Activated T-helper 1 cell treated with anti-CD3 and anti-CD28 coated beads, Interleukin-12 subunit alpha, Interleukin-12 subunit beta, Interleukin-2, Interleukin-4 antibody, amounts not matched to agents 30 ng/mL and 10 ng/mL and 1 ng/mL, durations not matched to agents 14 hours and 24 hours and 36 hours (primary cell): ENCODE data around the gene FOXP3. TPM values are rescaled to one million over a fixed set of nuclear protein-coding genes. Genes with fewer than 3 reads are reported as not detected.
A peak's percentile ranks its signal among the peaks of the same experiment; 100 is the strongest.

Source experiments
- DNase-seq: peaks from one replicate; pipeline ENCODE4 v3.0.0; 2021; ENCODE audit warnings: low spot score
- H3K27ac Mint-ChIP-seq: one replicate; pipeline ENCODE4 v1.8.0; 2021; ENCODE audit warnings: mild to moderate bottlenecking, mixed read lengths
- H3K27me3 Mint-ChIP-seq: one replicate; pipeline ENCODE4 v1.8.0; 2022; ENCODE audit warnings: mild to moderate bottlenecking, moderate library complexity, mixed read lengths; ENCODE audit not compliant: insufficient read depth
- H3K36me3 Mint-ChIP-seq: one replicate; pipeline ENCODE4 v1.8.0; 2021; ENCODE audit warnings: low read depth, mixed read lengths
- H3K4me1 Mint-ChIP-seq: one replicate; pipeline ENCODE4 v1.8.0; 2021; ENCODE audit warnings: low read depth, mixed read lengths
- H3K4me3 Mint-ChIP-seq: one replicate; pipeline ENCODE4 v1.8.0; 2021; ENCODE audit warnings: mild to moderate bottlenecking, moderate library complexity, mixed read lengths
- H3K9me3 Mint-ChIP-seq: one replicate; pipeline ENCODE4 v1.8.0; 2021; ENCODE audit warnings: mixed read lengths
- intact Hi-C: fragments of 100-400 bp; cut with micrococcal nuclease; formaldehyde crosslinking; loops from one replicate; pipeline ENCODE4 v1.15.1; 2024
- total RNA-seq: library from RNA; stranded (reverse); gene quantifications from 2 replicates; pipeline ENCODE4 v1.2.3, GENCODE V29; 2022

The FOXP3 gene
- total RNA-seq, 1 donor from 2014 or later = 14.3 TPM

DNA sequence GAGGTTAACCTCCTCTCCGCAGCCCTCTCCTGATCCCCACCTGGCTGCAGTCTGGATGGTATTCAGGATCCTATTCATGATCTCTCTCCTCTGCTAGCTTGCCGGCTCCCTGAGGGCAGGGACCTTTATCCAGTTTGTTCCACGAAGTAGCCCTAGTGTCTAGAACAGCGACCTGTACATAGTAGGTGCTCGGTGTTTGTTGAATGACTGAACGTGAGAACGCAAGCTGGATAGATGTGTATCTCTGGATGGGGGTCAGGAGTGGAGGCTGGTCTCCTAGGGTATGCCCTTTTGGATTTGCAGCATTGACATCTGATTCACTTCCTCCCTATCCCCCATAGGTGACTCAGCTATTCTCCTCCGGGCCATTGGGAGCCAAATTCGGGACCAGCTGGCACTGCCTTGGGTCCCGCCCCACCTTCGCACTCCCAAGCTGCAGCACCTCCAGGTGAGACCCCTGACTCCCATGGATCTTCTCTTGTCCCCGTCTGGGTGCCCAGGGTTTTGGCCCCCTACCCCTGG is 21.9 kb downstream of the FOXP3 start:
- Mint-ChIP-seq H3K36me3 (peaks cover 31% of the 10 kb centered on the region), H3K27me3 (no peaks in the 10 kb centered on the region), H3K27ac (no peak overlapping the region), H3K4me1 (no peaks in the 10 kb centered on the region), H3K9me3 (no peaks in the 10 kb centered on the region), H3K4me3 (no peak overlapping the region)
- no peak for DNase-seq
- intact Hi-C loops = no loop called here

DNA sequence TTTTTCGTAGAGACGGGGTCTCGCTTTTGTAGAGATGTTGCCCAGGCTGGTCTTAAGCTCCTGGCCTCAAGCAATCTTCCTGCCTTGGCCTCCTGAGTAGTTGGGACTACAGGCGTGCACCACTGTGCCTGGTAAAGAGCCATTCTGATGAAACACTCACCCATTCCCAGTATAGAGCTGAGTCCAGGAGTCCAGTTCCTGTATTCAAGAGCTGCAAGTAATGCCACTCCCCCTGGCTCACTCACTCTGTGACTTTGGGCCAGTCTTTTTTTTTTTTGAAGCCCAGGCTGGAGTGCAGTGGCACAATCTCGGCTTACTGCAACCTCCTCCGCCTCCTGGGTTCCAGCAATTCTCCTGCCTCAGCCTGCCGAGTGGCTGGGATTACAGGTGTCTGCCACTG is 25.8 kb downstream of the FOXP3 start:
- H3K4me1 Mint-ChIP-seq = peaks cover 17% of the 10 kb centered on the region
- H3K4me3 Mint-ChIP-seq = no peak overlapping the region
- no peaks in the 10 kb centered on the region for H3K27me3 Mint-ChIP-seq
- H3K36me3 Mint-ChIP-seq = peaks cover 26% of the 10 kb centered on the region
- no peak overlapping the region for H3K27ac Mint-ChIP-seq
- intact Hi-C loops = no loop called here
- no peak for DNase-seq
- no peaks in the 10 kb centered on the region for H3K9me3 Mint-ChIP-seq

DNA sequence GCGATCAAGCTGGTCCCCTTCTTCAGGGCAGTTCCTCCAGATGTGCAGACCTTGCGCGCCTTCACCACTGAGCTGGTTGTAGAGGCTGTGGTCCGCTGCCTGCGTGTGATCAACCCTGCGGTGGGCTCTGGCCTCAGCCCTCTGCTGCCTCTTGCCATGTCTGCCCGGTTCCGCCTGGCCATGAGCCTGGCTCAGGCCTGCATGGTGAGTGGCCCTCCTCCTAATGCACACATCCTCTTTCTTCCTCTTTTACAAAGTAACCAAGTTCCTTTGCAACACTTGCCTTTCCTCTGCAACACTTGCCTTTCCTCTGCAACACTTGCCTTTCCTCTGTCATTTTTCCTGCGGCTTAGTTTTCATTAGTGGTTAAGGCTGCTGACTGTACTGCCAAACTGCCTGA is 27.4 kb downstream of the FOXP3 start:
- DNase-seq = no peak
- Mint-ChIP-seq H3K4me1 (peaks cover 23% of the 10 kb centered on the region), H3K36me3 (peaks cover 17% of the 10 kb centered on the region), H3K27ac (peak overlapping the region; percentile 86), H3K9me3 (no peaks in the 10 kb centered on the region), H3K4me3 (peak overlapping the region; percentile 94), H3K27me3 (no peaks in the 10 kb centered on the region)
- intact Hi-C loops = no loop called here

DNA sequence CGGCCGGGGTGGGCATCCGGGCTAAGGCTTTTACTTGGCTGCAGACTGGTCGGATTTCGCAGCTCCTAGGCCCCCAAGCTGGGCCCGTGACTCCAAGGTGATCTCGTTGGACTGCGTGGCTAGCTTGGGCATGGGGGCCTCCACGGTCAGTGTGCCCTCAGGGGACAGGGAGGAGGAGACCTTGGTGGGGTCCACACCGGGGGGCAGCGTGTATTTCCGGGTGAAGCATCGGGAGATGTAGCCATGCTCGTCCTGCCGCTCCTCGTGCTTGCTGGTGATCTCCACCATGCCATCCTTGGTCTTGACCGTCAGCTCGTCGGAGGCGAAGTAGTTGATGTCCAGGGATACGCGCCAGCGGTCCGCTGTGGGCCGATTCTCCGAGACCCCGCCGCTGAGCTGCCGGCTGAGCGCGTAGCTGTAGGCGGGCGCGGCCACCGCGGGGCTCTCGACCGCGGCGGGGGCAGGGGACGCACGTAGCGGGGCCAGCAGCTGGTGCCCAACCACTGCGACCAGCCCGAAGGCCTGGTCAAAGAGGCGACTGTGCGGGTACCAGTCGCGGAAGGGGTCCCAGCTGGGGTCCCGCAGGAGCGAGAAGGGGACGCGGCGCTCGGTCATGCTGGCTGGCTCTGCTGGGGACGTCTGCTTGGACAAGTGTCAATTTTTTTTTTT is 30.5 kb downstream of the FOXP3 start:
- no peak overlapping the region for H3K4me3 Mint-ChIP-seq
- H3K4me1 Mint-ChIP-seq = peaks cover 23% of the 10 kb centered on the region
- H3K36me3 Mint-ChIP-seq = peaks cover 6% of the 10 kb centered on the region
- no peaks in the 10 kb centered on the region for H3K9me3 Mint-ChIP-seq
- no peaks in the 10 kb centered on the region for H3K27me3 Mint-ChIP-seq
- no peak for DNase-seq
- no peak overlapping the region for H3K27ac Mint-ChIP-seq
- intact Hi-C loops = no loop called here

DNA sequence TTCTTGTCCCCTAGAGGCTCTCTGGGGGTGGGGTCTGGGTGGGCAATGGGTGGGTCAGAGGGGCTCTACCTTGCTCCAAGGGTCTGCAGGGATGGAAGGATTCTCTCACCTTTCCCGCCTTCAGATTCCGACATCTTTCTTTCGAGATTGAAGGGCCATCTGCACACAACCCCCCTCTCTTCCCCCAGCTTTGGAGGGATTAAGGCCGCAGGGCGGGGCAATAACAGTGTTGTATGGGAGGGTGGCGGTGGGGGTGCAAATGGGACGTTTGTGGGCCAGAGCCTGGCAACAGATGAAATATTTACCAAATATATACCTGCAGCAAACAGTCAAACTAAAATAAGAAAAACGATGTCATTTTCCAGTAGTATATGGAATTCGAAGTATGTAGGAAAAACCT is 31.3 kb downstream of the FOXP3 start, which contains the start of gene CACNA1F:
Gene CACNA1F, minus strand, starts transcription at position 165 of the 400 bp plus-strand sequence. Its CDS starts 31 bp downstream, at position 134.
- Mint-ChIP-seq H3K27me3 (no peaks in the 10 kb centered on the region), H3K36me3 (peaks cover 6% of the 10 kb centered on the region), H3K9me3 (no peaks in the 10 kb centered on the region), H3K4me3 (peak within 1 kb of the TSS; percentile 48), H3K27ac (peak within 1 kb of the TSS; percentile 6), H3K4me1 (peaks cover 23% of the 10 kb centered on the region)
- DNase-seq = no peak
- intact Hi-C loops = no loop called here

DNA sequence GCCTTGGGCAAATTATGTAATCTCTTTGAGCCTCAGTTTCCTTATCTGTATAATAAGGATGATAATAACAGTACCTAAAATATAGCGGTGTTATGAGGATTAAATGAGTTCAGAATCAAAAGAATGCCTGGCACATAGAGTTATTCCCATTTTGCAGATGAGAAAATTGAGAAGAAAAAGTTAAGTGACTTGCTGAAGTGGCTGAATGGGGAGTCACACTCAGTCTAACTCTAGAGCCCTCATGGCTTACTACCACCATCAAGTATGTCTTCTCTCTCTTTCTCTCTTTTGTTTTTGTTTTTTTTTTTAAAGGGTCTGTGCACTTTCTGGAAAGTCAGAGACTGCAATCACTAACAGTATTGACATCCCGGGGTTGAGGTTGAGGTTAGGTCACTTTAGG is 32.0 kb downstream of the FOXP3 start:
- H3K36me3 Mint-ChIP-seq = peaks cover 6% of the 10 kb centered on the region
- peaks cover 26% of the 10 kb centered on the region for H3K4me1 Mint-ChIP-seq
- peak overlapping the region; percentile 48 for H3K4me3 Mint-ChIP-seq
- H3K27me3 Mint-ChIP-seq = peaks cover 1% of the 10 kb centered on the region
- no peaks in the 10 kb centered on the region for H3K9me3 Mint-ChIP-seq
- DNase-seq = no peak
- intact Hi-C loops = no loop called here
- H3K27ac Mint-ChIP-seq = peak overlapping the region; percentile 6

DNA sequence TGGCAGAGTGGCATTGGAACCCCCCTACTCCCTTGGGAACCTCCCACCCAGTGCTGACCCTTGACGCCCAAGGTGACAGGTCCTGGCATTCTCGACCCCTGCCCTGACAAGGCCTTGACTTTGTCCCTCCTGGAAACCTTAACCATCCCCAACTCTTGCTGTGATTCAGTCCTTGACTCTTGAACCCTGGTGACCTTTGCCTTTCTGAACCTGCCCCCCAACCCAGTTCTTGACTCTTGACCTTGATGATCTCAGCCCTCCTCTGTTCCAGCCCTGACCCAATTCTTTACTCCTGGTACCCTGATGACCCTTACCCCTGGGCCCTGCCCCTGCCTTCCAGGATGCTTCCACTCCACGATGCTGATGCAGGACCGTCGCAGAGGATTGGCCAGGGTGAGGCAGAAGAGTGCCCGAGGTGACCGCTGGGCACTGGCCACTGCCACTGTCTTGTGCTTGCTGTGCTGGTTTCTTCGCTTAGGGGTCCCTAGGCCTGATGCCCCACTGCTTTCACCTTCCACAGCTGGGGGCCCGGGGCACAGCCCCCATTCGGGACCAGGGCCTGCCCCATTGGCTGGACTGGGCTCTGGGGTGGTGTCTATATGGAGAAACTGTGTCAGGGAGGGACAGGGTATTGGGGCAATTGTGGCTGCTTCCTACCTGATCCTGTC is 33.0 kb downstream of the FOXP3 start:
- intact Hi-C loops = loop anchor here (1.0 kb wide), 1 partner anchor 31 kb away; the partner anchor contains the start of gene SYP
- peaks cover 4% of the 10 kb centered on the region for H3K27me3 Mint-ChIP-seq
- H3K4me3 Mint-ChIP-seq = peak overlapping the region; percentile 16
- H3K9me3 Mint-ChIP-seq = no peaks in the 10 kb centered on the region
- H3K4me1 Mint-ChIP-seq = peaks cover 17% of the 10 kb centered on the region
- peak overlapping the region; percentile 6 for H3K27ac Mint-ChIP-seq
- no peaks in the 10 kb centered on the region for H3K36me3 Mint-ChIP-seq
- no peak for DNase-seq

DNA sequence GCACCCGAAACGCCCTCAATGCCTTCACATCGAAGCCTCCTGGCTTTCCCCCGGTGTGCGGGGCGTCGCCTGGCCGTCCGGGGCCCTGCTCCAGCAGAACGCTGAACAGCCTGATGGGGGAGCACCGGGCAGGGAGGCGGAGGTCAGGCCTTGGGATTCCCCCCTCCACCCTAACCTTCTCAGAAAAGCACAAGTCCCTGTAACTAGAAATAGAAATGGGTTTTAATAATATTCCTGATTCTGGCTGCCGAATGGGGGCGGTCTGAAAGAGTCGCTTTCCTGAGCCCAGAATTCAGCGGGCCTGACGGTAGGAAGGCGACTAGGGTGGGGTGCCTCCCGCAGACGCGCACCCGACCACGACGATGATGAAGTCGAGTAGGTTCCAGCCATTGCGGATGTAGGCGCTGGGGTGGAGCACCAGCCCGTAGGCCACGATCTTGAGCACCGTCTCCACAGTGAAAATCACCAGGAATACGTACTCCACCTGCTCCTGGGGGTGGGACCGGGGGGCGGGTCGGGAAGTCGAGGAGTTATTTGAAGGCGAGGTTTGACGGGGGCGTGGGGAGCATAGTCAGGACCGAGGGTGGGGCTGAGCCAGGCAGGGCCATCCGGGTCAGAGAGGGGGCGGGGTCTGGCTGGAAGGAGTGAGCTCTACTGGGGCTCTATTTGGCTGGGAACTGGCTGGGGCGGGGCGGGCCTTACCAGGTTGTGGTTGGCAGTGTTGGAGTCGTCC is 33.8 kb downstream of the FOXP3 start:
- Mint-ChIP-seq H3K4me1 (peaks cover 17% of the 10 kb centered on the region), H3K9me3 (no peaks in the 10 kb centered on the region), H3K27me3 (peaks cover 4% of the 10 kb centered on the region), H3K4me3 (peak overlapping the region; percentile 60), H3K36me3 (no peaks in the 10 kb centered on the region), H3K27ac (peak overlapping the region; percentile 79)
- peak; percentile 53 for DNase-seq
- intact Hi-C loops = loop anchor here (1.0 kb wide), 1 partner anchor 30 kb away; the partner anchor contains the start of gene SYP

DNA sequence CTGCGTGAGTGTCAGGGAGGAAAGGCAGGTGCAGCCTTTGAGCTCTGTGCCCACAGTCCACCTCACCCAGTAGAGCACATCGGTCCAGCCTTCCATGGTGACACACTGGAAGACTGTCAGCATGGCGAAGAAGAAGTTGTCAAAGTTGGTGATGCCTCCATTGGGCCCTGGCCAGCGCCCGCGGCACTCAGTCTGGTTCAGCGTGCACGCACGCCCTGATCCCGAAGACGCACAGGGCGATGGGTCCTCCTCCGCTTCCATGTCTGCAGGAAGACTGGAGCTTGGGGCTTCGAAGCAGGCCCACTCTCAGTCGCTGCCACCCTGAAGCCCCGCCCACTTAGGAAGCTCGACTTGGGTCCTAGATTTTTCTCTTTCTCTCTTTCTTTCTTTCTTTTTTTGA is 36.3 kb downstream of the FOXP3 start:
- H3K27me3 Mint-ChIP-seq = peaks cover 4% of the 10 kb centered on the region
- H3K9me3 Mint-ChIP-seq = no peaks in the 10 kb centered on the region
- H3K36me3 Mint-ChIP-seq = no peaks in the 10 kb centered on the region
- DNase-seq = no peak
- H3K27ac Mint-ChIP-seq = no peak overlapping the region
- H3K4me1 Mint-ChIP-seq = peaks cover 10% of the 10 kb centered on the region
- intact Hi-C loops = no loop called here
- no peak overlapping the region for H3K4me3 Mint-ChIP-seq

DNA sequence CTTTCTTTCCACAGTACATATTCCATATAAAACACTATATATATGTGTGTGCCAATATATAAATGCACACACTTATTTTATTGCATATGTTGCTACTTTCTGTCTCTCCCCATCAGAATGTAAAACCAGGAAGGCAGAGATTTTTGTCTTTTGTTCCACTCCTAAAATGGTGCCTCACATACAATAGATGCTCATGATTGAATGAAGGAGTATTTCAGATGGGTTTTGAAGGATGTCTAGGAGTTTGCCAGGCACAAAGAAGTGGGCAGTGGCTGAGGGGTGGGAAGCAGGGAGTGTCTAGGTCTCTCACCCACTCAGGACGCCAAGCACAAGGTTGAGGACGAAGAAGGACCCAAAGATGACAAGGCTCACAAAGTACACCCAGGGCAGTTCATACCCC is 36.8 kb downstream of the FOXP3 start:
- H3K4me1 Mint-ChIP-seq = peaks cover 8% of the 10 kb centered on the region
- intact Hi-C loops = no loop called here
- H3K9me3 Mint-ChIP-seq = no peaks in the 10 kb centered on the region
- H3K27me3 Mint-ChIP-seq = peaks cover 4% of the 10 kb centered on the region
- H3K36me3 Mint-ChIP-seq = no peaks in the 10 kb centered on the region
- H3K27ac Mint-ChIP-seq = no peak overlapping the region
- no peak overlapping the region for H3K4me3 Mint-ChIP-seq
- DNase-seq = no peak

DNA sequence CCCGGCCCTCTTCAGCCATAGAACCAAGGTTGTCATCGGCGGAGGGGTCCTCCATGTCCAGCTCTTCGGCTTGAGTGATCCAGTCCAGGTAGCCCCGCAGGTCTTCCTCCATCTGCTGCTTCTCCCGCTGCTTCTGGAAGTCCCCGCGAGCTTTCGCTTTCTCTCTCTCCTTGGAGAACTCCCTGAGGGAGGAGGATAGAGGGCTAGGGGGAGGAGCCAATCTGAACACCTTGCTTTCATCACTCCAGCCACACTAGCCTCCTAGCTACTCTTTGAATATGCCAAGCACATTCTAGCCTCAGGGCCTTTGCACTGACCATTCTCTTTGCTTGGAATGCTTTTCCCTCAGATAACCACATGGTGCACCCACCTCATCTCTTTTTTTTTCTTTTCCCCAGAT is 37.6 kb downstream of the FOXP3 start:
- Mint-ChIP-seq H3K27ac (no peak overlapping the region), H3K4me3 (no peak overlapping the region), H3K4me1 (peaks cover 5% of the 10 kb centered on the region), H3K9me3 (no peaks in the 10 kb centered on the region), H3K36me3 (no peaks in the 10 kb centered on the region), H3K27me3 (peaks cover 5% of the 10 kb centered on the region)
- no peak for DNase-seq
- intact Hi-C loops = no loop called here

DNA sequence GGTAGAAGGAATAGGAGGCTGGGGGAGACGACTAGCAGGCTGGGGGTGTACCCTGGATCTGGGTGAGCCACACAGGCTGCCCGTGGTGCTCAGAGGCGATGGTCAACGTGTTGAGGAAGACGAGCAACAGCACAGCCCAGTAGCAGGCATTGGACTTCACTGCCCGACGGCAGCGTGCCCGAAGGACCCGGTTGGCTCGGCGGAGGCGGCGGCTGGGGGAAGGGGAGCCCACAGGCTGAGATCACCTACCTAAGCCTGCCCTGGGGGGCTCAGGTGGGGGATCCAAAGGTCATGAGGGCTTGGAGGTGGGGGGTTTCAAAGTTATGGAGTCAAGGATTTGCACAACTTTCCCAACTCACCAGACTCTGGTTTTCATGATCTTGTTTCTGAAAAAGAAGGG is 38.7 kb downstream of the FOXP3 start:
- intact Hi-C loops = no loop called here
- Mint-ChIP-seq H3K36me3 (no peaks in the 10 kb centered on the region), H3K9me3 (no peaks in the 10 kb centered on the region), H3K27me3 (peaks cover 10% of the 10 kb centered on the region), H3K27ac (no peak overlapping the region), H3K4me3 (no peak overlapping the region), H3K4me1 (peaks cover 5% of the 10 kb centered on the region)
- DNase-seq = no peak

DNA sequence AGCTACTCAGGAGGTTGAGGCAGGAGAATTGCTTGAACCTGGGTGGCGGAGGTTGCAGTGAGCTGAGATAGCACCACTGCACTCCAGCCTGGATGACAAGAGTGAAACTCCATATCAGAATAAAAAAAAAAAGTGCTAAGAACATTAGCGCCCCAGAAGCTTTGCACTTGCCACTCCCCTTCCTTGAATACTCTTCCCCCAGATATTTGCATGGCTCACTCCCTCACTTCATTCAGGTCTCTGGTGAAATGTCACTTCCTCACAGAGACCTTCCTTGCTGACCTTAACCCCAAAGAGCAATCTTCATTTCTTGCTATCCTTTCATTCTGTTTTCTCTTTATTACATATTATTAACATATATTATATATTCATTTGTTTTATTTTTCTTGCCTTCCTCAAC is 42.6 kb downstream of the FOXP3 start:
- H3K9me3 Mint-ChIP-seq = no peaks in the 10 kb centered on the region
- H3K4me1 Mint-ChIP-seq = no peaks in the 10 kb centered on the region
- no peak overlapping the region for H3K27ac Mint-ChIP-seq
- DNase-seq = no peak
- no peak overlapping the region for H3K4me3 Mint-ChIP-seq
- peaks cover 7% of the 10 kb centered on the region for H3K27me3 Mint-ChIP-seq
- intact Hi-C loops = no loop called here
- H3K36me3 Mint-ChIP-seq = no peaks in the 10 kb centered on the region
